DOHH2 (cell line): Measurements from ENCODE around the gene RASSF3.
A peak's percentile ranks its signal among the peaks of the same experiment; 100 is the strongest.

Experiments used
- H3F3A ChIP-seq: fragments of 200-600 bp; sonication (generic), shearing (Covaris generic); 2 replicates; pipeline ENCODE4 v1.6.0; 2016; ENCODE audit warnings: antibody characterized with exemption, mild to moderate bottlenecking; ENCODE audit not compliant: control insufficient read depth, insufficient read depth
- H3K27ac ChIP-seq: fragments of 200-600 bp; sonication (generic); 2 replicates; pipeline ENCODE4 v1.5.1; 2014; ENCODE audit warnings: low read depth, mild to moderate bottlenecking, low read length, moderate library complexity
- H3K27me3 ChIP-seq: fragments of 200-600 bp; sonication (generic); 2 replicates; pipeline ENCODE4 v1.6.1; 2014; ENCODE audit warnings: mild to moderate bottlenecking, low read length, mixed read lengths; ENCODE audit not compliant: control insufficient read depth
- H3K36me3 ChIP-seq: fragments of 200-600 bp; sonication (generic); 2 replicates; pipeline ENCODE4 v1.6.1; 2014; ENCODE audit warnings: mild to moderate bottlenecking, low read length, moderate library complexity, mixed read lengths; ENCODE audit not compliant: control insufficient read depth
- H3K4me1 ChIP-seq: fragments of 200-600 bp; sonication (generic); 2 replicates; pipeline ENCODE4 v1.6.1; 2014; ENCODE audit warnings: mild to moderate bottlenecking, low read length, mixed read lengths; ENCODE audit not compliant: control insufficient read depth
- H3K4me2 ChIP-seq: fragments of 200-600 bp; sonication (generic); 2 replicates; pipeline ENCODE4 v1.6.0; 2014; ENCODE audit warnings: mild to moderate bottlenecking, low read length, moderate library complexity
- H3K4me3 ChIP-seq: fragments of 200-600 bp; sonication (generic); 2 replicates; pipeline ENCODE4 v1.5.1; 2014; ENCODE audit warnings: mild to moderate bottlenecking, low read length, mixed read lengths
- H3K79me2 ChIP-seq: fragments of 200-600 bp; sonication (generic); 2 replicates; pipeline ENCODE4 v1.6.1; 2014; ENCODE audit warnings: mild to moderate bottlenecking, low read length, mixed read lengths; ENCODE audit not compliant: control insufficient read depth
- H3K9me2 ChIP-seq: fragments of 200-600 bp; sonication (generic); replicated peaks from 2 replicates; pipeline ENCODE4 v1.6.1; 2014; ENCODE audit warnings: mild to moderate bottlenecking, low read length, mixed read lengths; ENCODE audit not compliant: control insufficient read depth
- H3K9me3 ChIP-seq: fragments of 200-600 bp; sonication (generic); 2 replicates; pipeline ENCODE4 v1.6.1; 2014; ENCODE audit warnings: antibody characterized with exemption, low read length, mixed read lengths; ENCODE audit not compliant: control insufficient read depth, insufficient read depth
- H4K20me1 ChIP-seq: fragments of 200-600 bp; sonication (generic); 2 replicates; pipeline ENCODE4 v1.6.0; 2014; ENCODE audit warnings: low read depth, mild to moderate bottlenecking, antibody characterized with exemption, low read length, moderate library complexity; ENCODE audit not compliant: control insufficient read depth, insufficient read depth
- EZH2phosphoT487 ChIP-seq: fragments of 200-600 bp; sonication (generic); IDR thresholded peaks from 2 replicates; pipeline ENCODE4 v1.6.1; 2017; ENCODE audit warnings: borderline replicate concordance, mild to moderate bottlenecking, antibody characterized with exemption, low read length, moderate library complexity, mixed read lengths
- TF ChIP-seq, protein P1 (sequence below): fragments of 200-600 bp; sonication (generic); IDR thresholded peaks from one replicate; pipeline ENCODE4 v1.5.1; 2014; ENCODE audit warnings: antibody characterized with exemption, mild to moderate bottlenecking, low read depth, low read length; ENCODE audit not compliant: poor library complexity, severe bottlenecking

The RASSF3 gene

DNA sequence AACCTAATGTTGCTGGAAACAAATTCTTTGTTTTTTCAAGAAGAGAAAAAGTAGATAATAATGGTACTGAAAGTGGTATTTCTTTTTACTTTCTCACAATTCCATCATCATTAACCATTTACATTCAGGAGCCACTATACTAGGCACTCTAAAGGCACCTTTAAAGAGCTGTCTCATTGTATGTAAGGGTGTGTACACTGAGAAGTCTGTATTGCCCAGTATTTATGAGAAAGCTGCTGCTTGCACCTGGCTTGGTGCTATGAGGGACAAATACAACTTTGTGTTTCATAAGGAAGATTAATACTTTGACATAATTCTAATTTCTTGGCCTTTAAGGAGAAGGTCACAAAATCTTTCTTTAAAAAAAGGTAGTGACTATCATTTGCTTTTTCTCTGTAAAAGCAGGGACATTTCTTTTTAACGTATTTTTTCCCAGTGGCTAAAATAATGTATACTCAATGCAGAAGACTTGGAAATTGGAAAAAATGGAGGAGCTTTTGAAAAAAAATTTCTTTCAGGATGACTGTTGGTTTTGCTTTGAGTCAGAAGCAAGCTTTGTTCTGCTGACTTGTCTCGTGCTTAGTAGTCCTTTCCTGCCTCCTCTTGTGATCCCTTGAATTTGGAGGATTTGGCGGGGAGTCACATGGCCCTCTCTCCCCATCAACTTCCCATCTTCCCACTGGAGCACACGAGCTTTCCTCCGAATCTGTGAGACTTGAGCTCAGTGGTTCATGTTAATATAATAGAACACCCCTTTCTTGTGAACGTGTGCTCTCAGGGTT is 50.1 kb downstream of the RASSF3 start:
- no peak overlapping the region for H3K4me3 ChIP-seq
- peaks cover 12% of the 10 kb centered on the region for H3F3A ChIP-seq
- H3K79me2 ChIP-seq = peaks cover 98% of the 10 kb centered on the region
- no peaks in the 10 kb centered on the region for H3K9me3 ChIP-seq
- H3K27me3 ChIP-seq = no peaks in the 10 kb centered on the region
- H3K27ac ChIP-seq = no peak overlapping the region
- H3K4me2 ChIP-seq = no peak overlapping the region
- H3K36me3 ChIP-seq = peaks cover 16% of the 10 kb centered on the region
- H4K20me1 ChIP-seq = no peaks in the 10 kb centered on the region
- no peak for TF ChIP-seq EZH2phosphoT487
- TF ChIP-seq, protein P1, sequence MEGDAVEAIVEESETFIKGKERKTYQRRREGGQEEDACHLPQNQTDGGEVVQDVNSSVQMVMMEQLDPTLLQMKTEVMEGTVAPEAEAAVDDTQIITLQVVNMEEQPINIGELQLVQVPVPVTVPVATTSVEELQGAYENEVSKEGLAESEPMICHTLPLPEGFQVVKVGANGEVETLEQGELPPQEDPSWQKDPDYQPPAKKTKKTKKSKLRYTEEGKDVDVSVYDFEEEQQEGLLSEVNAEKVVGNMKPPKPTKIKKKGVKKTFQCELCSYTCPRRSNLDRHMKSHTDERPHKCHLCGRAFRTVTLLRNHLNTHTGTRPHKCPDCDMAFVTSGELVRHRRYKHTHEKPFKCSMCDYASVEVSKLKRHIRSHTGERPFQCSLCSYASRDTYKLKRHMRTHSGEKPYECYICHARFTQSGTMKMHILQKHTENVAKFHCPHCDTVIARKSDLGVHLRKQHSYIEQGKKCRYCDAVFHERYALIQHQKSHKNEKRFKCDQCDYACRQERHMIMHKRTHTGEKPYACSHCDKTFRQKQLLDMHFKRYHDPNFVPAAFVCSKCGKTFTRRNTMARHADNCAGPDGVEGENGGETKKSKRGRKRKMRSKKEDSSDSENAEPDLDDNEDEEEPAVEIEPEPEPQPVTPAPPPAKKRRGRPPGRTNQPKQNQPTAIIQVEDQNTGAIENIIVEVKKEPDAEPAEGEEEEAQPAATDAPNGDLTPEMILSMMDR = no peak
- H3K4me1 ChIP-seq = peaks cover 72% of the 10 kb centered on the region
- no peaks in the 10 kb centered on the region for H3K9me2 ChIP-seq

DNA sequence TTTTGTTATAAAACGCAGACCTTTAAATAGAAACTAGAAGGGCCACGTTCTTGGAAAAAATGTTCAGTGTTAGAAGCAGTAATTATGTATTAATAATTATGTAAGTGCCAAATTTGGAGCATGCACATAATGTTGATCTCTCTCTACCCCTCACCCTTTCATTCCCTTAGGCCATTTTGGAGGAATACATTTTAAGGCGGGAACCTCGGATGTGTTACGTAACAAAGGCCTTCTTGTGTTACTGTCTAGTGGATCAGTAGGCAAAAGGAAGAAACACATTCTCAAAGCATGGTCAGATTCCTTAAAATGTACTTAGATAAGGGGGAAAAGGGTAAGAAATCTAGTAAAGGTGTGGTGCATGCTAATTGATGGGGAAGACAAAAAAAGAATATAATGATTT is 52.7 kb downstream of the RASSF3 start:
- peaks cover 99% of the 10 kb centered on the region for H3K79me2 ChIP-seq

DNA sequence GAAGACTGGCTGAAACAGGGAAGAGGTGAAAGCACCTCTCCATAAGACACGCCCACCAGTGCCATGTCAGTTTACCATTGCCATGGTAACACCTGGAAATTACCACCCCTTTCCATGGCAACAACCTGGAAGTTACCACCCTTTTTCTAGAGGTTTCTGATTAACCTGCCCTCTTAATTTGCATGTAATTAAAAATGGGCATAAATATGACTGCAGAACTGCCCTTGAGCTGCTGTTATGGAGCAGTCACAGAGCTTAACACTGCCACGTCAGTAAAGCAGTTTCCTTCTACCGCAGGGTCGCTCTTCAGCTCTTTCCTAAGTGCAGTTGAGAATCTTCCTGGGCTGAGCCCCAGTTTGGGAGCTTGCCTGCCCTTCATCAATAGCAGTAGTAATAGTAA is 55.2 kb downstream of the RASSF3 start:
- peak overlapping the region; percentile 58 for H3K27ac ChIP-seq
- TF ChIP-seq EZH2phosphoT487 = no peak
- TF ChIP-seq, protein P1 = no peak

More for the DNA sequence above, 52.7 kb downstream of the RASSF3 start:
- no peaks in the 10 kb centered on the region for H3K9me3 ChIP-seq
- H3K27me3 ChIP-seq = no peaks in the 10 kb centered on the region
- H3K9me2 ChIP-seq = no peaks in the 10 kb centered on the region
- no peak overlapping the region for H3K4me3 ChIP-seq
- peaks cover 12% of the 10 kb centered on the region for H3F3A ChIP-seq
- no peaks in the 10 kb centered on the region; the same call in 1 of the 2 replicates for H4K20me1 ChIP-seq
- peaks cover 5% of the 10 kb centered on the region; the same call in 1 of the 2 replicates for H3K36me3 ChIP-seq
- H3K4me2 ChIP-seq = no peak overlapping the region
- H3K27ac ChIP-seq = no peak overlapping the region
- TF ChIP-seq EZH2phosphoT487 = no peak
- TF ChIP-seq, protein P1 = no peak
- peaks cover 78% of the 10 kb centered on the region for H3K4me1 ChIP-seq

More for the DNA sequence above, 55.2 kb downstream of the RASSF3 start:
- Histone ChIP-seq H3F3A (peaks cover 24% of the 10 kb centered on the region), H3K9me3 (no peaks in the 10 kb centered on the region), H3K9me2 (no peaks in the 10 kb centered on the region), H3K79me2 (peaks cover 97% of the 10 kb centered on the region), H3K27me3 (no peaks in the 10 kb centered on the region), H3K4me1 (peaks cover 86% of the 10 kb centered on the region), H4K20me1 (peaks cover 1% of the 10 kb centered on the region; the same call in 1 of the 2 replicates), H3K4me3 (peak overlapping the region; percentile 47), H3K36me3 (no peaks in the 10 kb centered on the region; the same call in 1 of the 2 replicates), H3K4me2 (peak overlapping the region; percentile 75)
